Stimulated activated CD8-positive, alpha-beta memory T cell treated with anti-CD3 and anti-CD28 coated beads, Interleukin-7, amount 100 ng/mL, for 24 hours (primary cell): ENCODE data around the gene ATXN1L.
"Not testable (repeated sequence)": the region's sequence is repeated elsewhere in the genome, so short reads cannot be mapped to it uniquely, and the experiment has no call there.

Source experiments
- DNase-seq: peaks from one replicate; pipeline ENCODE4 v3.0.0-alpha.2; 2020; ENCODE audit warnings: low read depth

ATXN1L gene

DNA sequence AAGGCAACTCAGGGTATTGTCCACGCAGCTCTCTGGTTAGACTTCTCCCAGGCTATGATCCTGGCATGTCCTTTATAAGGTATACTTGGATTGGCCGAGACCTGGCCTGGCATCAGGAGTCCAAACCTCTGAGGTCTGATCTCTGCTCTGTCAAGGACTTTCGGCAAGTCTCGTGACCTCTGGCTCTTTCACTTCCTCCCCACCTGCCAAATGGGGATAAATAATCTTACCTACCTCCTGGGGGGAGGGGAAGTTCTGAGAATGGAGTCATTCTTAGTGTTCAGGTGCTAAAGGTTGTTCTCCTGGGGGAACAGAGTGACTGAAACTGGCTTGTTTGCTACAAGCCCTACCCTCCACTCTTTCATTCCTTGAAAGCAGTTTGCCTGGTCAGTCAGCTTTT lies 7.6 kb downstream of the ATXN1L start:
- DNase-seq = no peak

DNA sequence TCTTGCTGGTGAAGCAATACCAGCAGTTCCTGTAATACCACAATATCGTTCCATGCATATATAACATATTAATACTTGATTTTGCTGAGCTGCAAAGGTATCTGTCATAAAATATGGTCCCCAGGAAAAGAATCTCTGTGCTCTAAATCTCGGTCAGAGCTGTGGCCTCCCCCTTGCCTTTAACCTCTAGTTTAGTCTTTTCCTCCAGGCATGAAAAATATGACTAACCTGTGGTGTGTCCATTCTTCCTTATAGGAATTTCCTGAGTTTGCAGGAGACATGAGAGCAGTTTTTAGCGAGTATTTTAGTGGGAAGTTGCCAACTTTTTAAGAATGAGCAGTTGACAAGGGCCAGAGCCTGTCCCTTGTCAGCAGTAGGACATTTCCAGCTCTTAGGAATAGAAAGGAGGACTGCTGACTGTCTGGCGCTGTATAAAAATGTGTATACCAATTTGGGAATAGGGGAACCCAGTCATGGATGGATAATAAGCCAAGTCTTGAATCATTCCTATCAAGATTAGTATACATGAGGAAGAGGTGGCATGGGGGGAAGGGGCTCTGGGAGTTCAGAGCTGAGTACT lies 8.7 kb downstream of the ATXN1L start:
- DNase-seq = no peak

DNA sequence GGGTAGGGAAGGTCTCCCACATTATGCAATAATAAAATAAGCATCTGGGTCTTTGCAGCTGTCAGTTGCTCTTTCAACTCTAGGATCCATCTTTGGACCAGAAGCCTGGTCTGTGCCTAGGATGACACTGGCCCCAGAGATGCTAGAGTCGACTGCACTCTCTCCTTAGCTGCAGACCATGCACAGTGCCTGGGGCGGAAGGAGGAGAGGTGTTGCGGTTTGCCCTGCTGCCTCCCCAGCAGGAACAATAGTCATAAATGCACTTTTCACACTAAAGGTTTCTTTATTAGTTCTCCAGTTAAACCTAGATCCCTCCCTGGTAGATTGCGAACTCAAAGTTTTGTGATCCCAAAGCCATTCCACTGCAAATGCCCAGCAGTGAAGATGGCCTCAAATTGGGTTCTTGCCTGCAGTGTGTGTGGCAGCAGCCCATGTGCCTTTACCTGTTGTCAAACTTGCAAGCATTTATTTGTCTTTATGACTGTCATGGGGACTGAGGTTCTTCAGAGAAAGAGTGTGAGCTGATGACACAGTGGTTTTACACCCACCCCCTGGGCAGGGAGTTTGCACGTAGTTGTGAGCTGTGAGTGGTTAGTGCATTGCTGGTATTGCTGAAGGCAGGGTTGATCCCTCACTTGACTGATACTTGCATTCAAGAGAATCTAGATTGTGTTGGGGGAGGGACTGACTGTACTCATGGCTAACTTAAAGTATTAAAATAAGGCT lies 10.3 kb downstream of the ATXN1L start:
- DNase-seq = no peak

DNA sequence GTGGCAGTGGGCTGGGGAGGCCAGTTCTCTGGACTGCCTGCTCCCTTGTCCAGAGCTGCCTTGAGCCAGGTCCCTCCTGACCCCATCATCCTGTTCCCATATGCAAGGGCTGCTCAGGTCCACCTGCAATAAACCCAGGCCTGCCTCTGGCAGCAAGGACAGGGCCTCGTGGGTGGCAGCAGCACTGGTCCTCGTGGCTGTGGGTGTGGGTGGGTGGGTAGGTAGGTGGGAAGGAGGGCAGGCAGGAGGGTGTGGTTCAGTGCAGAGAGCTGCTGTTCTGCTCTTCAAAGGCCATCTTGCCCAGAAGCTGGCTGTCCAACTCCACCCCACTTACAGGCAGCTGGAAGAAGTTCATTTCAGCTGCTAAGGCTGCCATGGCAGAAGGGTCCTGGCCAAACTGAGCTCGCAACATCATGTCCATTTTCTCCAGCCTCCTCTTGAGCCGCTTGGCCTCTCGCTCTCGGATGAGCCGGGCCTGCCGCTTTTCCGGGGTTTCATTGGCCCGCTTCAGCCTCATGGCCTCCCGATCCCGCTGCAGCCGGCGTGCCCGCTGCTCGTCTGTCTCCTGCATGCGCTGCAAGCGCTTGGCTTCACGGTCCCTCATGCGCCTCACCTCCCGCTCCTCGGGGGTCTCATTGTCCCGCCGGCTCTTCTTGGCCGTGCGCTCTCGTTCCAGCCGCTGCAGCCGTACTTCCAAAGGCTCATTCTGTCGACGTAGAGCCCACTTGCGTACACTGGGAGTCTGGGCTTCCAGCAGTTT lies 14.2 kb downstream of the ATXN1L start:
- no peak for DNase-seq

DNA sequence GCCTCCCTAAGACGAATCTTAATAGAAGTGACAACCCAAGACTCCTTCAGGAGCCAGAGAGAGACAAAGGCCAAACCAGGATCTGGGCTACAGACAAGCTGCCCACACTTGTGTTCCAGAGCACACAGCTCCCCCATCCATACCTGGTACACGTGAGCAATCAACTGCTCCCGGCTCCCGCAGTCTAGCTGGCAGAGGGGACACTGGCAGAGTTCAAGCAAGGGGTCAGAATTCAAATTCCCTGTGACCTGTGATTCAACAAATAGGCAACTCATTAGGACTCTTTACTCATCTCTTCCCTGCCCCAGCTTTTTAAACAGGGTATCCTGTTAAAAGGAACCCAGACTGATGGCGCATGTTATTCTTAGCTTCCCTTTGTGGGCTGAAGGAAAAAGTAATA lies 18.2 kb downstream of the ATXN1L start:
- no peak for DNase-seq

DNA sequence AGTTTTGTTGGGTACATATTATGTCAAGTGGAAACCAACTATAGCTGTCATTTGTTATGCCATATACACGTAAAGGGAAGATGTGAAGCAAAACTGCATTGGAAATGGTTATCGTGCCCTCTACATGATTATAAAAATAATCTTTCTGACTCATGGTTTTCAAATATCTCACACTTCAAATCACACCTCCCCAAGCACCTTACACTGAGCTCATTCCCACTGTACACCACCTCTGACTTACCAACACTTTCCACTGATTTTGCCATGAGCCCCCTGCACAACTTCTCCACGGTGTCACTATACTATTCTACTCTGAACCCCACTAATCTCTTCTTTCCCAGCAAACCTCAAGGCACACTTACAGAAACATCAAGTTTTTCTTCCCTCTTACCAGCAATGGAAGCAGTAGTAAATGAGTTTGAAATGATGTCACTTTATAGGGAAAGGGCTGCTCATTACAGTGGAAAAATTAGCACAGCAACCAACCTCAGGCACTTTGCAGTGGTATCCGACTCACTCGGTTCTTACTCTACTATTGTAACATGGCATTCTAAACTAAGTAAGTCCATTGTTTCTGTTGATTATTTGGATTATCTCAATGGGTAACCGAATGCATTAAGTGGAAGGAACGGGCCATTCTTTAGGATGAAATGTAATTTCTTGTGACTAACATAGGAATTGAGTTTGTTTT lies 19.5 kb downstream of the ATXN1L start:
- DNase-seq = no peak

DNA sequence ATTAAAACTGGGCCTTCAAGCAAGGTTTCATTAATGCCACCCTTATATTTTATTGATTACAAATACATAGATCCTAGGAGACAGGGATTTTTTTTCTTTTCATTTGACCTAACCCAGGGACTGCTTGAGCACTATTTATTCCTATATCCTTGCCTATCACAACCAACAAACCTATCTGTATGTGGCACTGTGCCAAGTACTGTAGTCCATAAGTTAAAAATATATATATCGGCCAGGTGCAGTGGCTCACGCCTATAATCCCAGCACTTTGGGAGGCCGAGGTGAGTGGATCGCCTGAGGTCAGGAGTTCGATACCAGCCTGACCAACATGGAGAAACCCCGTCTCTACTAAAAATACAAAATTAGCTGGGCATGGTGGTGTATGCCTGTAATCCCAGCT lies 21.4 kb downstream of the ATXN1L start:
- DNase-seq = not testable (repeated sequence)

DNA sequence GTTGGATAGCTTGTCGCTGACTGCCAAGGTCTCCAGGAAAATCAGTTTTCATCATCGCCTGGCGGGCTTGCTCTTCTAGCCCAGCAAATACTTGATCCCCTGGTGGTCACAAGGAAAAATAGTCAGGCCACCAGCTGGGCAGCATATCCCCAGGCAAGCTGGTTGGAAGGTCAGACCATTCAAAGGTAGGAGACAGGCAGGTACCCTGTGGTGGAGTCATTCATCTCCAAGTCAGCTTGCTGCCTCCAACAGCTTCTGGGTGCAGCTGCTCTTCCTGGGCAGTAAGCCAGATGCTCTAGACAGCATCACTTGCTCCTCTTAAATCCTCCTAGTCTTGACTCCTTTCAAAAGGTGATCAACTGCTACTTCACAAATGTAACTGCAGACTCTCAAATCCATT lies 22.2 kb downstream of the ATXN1L start:
- no peak for DNase-seq

DNA sequence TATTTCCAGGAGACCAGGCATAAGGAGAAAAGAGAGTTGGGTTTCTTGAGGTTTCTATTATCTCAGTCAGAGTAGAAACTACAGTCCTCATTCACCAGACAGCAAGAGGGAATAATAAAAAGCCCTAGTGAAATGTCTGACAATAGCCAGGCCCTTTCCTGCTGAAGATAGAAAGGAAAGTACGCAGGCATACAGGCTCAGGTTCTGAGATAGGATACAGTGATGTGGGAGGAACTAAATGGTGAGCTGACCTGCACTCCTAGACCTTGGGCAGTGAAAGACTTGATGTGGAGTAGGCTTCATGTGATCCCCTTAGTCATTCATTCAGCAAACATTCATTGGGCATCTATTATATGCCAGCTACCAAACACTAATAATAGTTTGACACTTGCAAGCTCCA lies 23.3 kb downstream of the ATXN1L start:
- DNase-seq = no peak

DNA sequence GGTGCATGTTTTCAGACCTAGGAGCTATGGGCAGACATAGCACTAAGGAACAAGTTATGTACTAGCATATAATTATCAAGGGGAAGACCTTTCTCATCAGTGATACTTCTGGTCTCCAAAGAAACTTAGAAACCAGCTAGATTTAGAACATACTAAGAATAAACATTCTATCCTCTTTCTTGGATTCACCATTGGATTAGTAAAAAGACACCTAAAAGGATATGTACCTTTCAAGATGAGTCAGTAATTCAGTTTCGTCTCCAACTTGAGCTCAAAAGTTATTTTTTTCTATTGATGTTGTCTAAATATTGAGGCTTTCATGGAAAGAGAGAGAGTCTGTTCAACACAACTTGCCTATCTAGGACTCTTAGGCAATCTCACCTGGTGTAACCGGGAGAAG lies 25.0 kb downstream of the ATXN1L start:
- no peak for DNase-seq

DNA sequence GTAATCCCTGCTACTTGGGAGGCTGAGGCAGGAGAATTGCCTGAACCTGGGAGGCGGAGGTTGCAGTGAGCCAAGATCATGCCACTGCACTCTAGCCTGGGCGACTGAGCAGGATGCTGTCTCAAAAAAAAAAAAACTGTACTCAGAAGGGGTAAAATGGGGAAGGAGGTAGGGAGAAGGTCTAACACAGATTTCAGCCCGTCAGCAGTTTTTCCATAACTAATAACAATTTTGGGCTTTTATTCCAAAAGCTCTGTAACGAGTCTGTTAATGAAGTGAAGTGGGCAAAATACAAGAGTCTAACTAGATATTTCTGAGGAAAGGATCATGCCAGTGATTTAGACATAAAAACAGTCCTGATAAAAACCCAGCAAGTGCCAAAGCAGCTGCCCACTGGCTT lies 27.4 kb downstream of the ATXN1L start:
- DNase-seq = no peak

DNA sequence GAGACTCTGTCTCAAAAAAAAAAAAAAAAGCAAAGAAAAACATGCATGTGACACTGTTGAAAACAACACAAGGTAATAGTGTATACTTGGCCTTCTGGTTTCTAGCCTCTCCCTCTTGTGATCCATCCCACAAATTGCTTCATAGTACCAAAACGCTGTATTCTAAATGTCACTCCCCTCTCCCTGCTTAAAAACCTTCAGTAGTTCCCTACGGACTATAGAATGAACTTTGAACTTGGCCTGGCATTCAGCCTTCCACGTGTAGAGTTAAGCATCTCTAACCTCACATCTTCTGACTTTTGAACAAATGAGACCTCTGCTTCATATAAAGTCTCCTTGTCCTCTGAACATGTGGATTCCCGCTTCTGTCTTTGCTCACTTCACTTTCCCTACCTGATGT lies 33.1 kb downstream of the ATXN1L start:
- no peak for DNase-seq

DNA sequence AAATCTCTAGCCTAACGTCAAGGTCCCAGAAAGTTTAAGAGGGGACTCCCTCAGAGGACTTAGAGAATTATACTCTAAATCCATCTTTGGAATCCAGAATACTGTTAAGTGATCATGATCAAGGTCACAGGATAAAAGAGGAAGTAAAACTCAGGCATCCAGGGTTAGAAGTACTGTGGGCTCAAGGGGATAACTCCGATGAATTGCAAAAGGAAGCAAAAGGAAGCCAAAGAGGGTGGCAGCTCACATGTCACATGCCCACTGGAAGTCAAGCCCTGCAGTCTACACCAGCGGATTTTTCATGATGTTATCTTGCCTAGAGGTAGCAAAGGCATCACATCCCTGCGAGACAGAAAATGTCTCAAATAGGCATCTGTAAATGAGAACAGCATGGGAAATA lies 34.4 kb downstream of the ATXN1L start:
- no peak for DNase-seq

DNA sequence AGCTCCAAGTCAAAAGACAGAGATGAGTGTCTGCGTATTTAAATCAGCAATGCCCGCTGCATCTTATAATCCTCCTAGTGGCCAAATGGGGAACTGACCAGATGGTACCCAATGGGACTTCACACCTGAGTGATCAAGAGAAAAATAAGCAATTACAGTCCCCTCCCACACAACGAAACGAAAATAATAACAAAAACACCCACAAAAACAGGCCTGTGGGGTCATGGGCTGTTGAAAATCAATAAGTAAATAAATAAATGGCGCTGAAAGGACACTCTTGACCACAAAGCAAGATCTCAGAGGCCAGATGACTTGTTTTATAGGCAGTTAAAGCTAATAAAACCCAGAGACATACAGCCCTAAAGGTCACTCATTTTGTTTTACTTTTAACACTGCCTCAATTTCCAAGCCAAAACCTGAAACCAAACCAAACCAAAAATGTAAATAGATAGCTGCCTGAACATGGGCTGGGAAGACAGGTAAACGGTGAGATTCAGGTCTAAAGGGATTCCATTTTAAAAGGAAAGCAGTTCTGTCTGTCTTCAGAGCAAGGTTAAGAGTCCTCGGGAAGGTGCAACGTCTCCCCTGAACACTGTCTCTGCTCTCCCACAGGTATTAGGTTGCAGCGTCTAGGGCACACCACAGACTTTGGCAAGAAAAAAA lies 36.9 kb downstream of the ATXN1L start:
- DNase-seq = peak; percentile 40

DNA sequence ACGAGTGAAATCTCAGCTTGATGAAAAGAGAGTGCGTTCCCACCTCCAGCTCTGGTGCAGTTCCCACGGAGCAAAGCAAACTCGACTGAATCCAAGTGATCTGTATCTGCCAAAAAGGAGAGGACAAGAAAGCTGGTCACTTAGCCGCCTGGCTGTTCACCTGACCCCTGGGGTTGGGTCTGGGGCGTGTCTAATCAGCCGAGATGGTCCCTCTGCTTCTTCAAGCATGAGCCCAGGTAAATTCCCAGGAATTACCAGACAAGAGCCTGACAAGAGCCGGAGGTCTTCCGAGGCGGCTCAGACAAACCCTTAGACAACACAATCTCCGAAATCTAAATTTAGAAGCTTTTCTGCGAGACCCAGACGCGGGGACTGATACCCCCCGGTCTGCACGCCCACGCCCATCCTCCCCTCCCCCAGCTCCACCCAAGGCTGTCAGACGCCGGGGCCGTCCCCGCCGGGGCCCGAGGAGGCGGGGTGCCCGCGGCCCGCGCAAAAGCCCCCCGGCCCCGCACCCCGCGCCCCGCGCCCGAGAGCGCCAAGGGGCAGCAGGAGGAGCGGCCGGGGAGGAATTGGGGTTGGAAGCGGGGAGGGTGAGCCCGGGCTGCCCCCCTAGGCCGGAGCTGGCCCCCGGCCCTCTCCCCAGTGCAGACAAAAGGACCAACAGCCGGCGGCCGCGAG lies 37.5 kb downstream of the ATXN1L start:
- DNase-seq = peak; percentile 26

DNA sequence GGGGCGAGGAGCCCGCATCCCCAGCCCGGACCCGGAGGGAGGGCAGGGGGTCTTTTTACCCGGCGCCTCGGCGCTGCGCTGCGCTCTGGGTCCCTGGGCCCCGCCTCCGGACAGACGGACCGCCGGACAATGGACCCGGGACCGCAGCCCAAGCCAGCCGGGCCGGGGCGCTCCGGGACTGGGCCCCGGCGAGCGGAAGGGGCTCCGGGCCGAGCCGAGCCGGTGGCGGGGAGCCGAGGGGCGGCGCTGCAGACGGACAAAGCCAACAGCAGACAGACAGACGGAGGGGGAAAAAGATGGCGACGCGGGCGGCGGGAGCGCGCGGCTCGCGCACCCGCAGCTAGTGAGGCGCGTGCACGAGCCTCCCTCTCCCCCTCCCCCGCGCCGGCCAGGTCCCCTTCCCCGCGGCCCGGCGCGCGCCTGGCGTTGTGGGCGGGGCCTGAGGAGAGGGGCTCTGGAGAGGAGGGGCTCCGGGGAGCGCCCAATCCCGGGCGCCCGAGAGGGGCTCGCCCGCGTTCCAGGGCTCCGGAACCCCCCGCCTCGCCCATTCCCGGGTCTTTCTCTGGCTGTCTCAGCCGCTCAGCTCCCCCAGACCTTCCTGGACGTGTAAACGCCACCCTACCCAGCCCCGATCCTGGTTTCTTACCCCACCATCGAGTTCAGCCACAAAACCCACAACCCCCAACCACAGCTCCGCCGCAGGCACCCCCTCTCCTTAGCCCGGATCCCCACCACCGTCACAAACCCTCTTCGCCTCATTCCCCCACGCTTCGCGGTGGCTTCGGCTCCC lies 38.3 kb downstream of the ATXN1L start, which contains the start of gene ZNF821:
Gene ZNF821 (minus strand): TSS at position 334 of the 790 bp plus-strand sequence. CDS start 4,236 bp downstream, outside the sequence.
- peak; percentile 44 for DNase-seq

DNA sequence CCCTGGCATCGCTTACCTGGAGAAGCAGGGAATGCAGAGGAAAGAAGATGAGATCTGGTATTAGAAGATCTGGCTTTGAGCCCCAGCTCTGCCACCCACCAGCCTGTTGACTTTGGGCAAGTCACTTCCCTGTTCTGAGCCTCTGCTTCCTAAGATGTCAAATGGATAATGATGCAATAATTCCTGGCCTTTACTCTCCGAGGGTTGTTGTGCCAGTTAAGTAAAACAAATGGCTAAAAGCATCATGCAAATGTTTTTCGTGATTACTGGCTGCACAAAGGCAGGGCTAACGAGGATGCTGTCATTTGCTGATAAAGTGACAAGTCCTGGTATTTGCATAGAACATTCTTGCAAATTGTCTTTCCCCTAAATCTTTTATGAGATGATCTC lies 39.5 kb downstream of the ATXN1L start:
- DNase-seq = no peak

DNA sequence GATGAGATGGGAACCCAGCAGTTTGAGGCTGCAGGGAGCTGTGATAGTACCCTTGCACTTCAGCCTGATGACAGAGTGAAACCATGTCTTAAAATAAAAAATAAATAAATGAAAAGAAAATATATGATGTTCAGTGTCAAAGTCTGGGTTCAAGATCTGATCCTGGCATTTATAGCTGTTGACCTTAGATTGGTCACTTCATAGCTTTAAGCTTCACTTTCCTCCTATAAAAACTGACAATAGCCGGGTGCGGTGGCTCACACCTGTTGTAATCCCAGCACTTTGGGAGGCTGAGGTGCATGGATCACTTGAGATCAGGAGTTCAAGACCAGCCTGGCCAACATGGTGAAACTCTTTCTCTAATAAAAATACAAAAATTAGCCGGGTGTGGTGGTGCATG lies 43.4 kb downstream of the ATXN1L start:
- no peak for DNase-seq

DNA sequence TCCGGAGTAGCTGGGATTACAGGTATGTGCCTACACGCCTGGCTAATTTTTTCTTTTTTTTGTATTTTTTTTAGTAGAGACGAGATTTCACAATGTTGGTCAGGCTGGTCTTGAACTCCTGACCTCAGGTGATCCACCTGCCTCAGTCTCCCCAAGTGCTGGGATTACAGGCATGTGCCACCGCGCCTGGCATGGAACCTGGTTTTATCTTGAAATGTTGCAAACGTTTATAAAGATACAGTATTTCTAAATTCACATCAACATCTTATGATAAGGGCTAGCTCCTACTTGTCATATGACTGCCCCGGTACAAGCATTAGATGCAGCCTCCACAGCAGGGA lies 48.1 kb downstream of the ATXN1L start:
- DNase-seq = no peak

DNA sequence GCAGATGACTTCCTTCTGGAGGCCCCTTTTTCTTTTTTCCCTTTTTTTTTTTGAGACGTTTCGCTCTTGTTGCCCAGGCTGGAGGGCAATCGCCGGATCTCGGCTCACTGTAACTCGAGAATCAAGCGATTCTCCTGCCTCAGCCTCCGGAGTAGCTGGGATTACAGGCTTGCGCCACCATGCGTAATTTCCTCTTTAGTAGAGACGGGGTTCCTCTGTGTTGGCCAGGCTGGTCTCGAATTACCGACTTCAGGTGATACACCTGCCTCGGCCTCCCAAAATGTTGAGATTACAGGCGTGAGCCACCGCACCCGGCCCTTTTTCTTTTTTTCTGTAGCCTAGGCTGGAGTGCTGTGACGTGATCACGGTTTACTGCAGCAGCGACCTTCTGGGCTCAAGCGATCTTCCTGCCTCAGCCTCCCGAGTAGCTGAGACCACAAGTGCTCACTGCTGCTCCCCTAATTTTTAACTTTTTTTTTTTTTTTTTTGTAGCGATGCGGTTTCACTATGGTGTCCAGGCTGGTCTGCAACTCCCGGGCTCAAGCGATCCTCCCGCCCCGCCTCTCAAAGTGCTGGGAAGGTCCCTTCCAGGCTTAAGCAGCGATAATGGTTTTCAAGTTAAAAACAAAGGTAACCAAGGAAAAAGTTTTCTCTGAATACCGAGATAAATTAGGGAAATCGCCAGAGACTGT lies 48.6 kb downstream of the ATXN1L start:
- no peak for DNase-seq
